Hematopoietic multipotent progenitor cell treated with erythropoietin and hydrocortisone succinate and interleukin-3 and kit ligand, for 15 days (in vitro differentiated cells): ENCODE results near the gene ITGB3.
"Not testable (repeated sequence)": the region's sequence is repeated elsewhere in the genome, so short reads cannot be mapped to it uniquely, and the experiment has no call there.

ENCODE experiments used
- DNase-seq: peaks from one replicate; pipeline ENCODE4 v3.0.0-alpha.2; 2015; ENCODE audit warnings: low spot score

Gene ITGB3

DNA sequence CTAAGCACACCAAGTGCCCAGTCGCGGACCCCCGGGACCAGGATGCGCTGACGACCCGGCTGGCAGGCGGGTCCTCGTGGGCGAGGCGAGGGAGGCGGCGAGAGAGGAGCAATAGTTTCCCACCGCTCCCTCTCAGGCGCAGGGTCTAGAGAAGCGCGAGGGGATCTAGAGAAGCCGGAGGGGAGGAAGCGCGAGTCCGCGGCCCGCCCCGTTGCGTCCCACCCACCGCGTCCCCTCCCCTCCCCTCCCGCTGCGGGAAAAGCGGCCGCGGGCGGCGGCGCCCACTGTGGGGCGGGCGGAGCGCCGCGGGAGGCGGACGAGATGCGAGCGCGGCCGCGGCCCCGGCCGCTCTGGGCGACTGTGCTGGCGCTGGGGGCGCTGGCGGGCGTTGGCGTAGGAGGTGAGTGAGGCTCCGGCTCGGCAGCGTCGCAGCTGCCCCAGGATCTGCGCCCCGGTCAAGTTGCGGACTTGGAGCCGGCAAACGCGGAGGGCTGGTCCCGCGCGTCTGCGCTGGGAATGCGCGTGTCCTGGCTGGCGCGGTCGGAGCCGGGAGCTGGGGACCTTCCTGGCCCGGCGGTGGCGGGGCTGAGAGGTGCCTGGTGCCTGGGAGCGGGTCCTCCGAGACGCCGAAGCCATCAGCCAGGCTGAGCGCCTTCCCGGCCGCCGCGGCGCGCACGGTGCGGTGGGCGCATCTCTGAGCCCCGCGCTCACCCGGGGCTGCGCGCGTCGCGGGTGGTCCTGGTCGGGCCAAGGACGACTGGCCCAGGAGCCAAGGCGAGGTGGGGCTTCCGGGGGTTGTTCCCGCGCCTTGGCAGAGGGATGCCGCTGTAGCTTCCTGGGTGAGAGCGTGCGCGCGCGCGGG, at the start of gene ITGB3:
Gene ITGB3, plus strand, starts transcription at position 287 of the 862 bp plus-strand sequence. Its CDS starts 35 bp downstream, at position 322.
- DNase-seq = peak; percentile 55

DNA sequence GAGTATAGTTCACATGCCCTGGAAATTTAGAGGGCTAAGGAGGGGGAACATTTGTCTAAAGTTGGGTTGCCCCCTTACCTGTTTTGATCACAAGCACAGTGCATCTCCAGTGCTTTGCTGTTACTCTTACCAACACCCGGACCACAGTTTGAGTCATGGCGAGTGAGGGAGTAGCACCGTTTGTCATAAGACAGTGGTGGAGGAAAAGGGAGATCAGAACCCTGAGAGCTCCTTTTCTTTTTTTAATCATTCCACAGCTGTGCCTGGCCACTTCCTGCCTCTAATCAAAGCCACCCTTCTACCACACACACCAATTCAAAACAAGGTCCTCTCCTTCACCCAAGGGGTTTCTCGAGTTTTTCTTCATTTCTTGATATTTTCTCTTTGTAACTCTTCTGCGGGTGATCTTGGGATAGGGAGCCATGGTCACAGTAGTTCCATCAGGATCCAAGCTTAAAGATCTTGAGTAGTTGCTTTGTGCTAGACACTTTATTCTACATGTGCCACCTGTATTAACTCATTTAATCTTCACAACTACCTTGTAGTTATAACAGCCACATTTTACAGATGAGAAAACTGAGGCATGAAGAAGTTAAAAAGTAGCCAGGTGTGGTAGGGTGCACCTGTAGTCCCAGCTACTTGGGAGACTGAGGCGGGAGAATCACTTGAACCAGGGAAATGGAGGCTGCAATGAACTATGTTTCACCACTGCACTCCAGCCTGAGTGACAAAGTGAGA, 49.5 kb upstream of the ITGB3 start:
- no peak for DNase-seq

DNA sequence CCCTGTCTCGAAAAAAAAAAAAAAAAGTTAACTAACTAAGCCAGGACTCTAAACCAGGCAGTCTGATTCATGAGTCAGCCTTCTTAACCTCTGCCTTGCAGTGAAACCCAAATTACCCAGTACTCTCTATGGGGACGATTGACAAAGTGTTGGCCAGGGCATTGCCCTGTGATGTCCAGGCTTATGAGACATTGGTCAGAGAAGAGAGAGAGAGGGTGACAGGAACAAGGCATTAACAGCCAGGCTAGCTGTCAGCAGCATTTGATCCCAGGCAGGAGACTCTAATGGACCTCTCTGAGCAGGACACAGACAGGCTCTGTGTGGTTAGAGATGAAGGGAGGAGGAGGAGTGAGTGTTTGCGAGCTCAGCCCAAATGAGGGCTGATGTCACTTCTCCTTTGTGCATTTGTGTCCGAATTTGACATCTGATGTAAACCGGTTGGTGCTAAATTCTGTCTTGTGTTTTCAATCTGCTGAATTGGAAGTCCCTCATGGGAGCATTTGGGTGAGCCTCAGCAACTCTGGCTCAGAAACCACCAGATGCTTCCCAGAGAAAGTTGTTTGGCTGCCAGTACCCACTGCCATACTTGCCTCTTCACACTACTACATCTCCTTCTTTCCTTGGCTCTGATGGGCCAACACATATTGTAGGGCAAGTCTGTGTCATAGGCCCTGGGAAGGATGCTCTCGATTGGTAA, 48.8 kb upstream of the ITGB3 start:
- no peak for DNase-seq

DNA sequence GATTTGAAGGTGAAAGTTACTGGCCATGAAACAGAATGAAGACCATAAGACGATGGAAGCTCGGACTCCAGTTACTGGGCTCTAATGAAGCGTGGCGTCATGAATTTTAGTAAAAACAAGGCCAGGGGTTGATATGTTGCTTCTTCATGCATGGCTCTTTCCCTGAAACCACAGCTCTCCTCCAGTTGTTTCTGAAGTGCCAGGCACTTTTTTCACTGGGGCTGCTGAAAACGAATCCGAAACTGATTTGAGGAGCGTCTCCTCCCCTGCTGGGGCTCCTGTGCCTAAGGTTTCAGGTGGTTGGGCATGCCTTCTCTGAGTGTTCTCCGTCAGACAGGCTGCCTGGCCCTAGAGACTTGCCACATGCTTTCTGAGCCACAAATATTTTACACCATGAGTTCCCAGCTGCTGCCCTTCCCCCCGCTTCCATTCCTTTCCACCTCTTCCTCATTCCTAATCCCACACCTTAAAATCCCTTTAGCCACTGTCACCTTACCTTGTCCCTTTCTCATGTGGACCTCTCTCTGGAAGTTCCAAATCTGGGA, 48.1 kb upstream of the ITGB3 start:
- DNase-seq = no peak

DNA sequence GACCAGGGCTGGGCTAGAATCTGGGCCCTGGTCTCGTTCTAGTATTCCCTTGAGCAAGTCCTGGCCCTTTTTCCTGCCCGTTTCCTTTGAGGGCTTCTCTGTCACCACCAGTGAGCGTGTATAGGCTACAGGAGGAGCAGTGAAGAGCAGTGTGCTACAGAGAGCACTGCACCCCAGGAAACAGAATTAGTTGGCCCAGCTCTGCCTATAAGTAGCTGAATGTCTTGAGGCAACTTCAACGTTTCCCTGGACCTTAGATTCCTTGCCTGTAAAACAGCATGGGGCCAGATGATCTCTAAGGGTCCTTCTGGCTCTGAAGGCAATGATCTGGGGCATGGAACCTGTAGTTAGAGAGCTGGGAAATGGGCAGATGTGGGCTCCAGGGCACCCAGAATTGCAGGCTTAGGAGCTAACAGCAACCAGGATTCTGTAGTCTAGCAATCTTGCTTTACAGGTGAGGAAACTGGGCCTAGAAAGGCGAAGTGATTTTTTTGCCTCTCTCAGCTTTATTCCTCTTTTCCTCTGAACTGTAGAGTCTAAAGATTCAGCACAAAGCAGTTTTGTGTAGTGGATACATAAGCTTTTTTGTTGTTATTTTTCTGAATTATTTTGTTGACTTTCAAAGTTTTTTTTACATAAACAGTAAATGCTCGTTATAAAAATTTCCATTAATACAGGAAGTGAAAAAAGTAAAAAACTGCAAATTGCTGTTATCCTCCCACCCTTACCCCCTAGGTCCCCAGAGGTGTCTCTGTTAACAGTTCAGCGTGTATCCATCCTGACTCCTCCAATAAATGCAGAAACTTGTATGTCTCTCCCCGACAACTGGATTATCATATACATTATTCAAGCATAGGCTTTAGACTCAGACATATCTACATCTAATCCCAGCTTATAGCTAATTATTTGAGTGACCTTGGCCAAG, 46.2 kb upstream of the ITGB3 start:
- DNase-seq = no peak

DNA sequence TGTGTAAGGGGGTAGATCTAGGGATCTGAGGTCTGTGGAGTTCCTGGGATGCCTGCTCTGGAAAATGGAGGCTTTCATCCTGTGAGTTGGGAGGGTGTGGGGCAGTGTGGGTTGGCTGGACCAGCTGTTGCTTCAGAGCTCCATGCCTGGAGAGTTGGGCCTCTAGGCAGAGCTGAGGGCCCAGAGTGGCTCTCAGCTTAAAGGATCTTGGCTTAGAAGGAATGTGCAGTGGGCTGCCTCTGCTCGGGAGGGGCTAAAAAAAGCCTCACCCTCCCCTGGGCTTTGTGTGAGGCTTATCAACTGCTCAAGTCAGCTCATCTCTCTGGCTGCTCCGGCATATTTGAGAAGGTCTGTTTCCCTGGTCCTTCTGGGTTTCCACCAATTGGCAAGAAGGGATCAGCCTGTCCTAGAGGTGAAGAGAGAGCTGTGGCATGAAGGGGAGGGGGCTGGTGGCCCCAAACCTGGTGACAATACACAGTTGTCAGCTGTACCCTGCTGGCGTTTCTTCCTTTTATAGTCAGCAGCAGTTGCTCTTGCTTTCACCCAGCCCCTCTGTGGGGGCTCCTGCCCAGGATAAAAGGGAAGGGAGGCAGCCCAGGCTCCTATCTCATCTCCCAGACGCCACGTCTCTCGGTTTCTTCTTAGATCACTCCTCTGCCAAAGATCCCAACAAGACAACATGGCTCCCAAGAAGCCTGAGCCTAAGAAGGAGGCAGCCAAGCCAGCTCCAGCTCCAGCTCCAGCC, 44.7 kb upstream of the ITGB3 start, which contains the start of gene MYL4:
Gene MYL4, plus strand, starts transcription at position 605 of the 745 bp plus-strand sequence. Its CDS starts 75 bp downstream, at position 680.
- peak; percentile 64 for DNase-seq

DNA sequence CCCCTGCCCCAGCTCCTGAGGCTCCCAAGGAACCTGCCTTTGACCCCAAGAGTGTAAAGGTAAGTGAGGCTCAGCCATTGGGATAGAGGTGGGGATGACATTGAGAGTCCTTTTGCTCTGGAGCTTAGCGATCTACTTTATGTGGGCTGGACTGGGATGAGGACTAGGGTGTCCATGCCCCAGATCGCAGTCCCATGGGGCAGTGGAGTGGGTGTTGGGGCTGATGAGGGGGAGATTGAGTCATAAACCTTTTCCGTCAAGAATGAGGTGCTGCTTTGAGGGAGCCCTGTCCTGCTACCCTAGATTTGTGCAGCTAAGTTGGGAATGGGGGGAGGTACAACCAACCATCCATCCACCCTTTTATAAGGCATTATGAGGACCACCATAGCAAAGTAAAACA, 44.1 kb upstream of the ITGB3 start:
- no peak for DNase-seq

DNA sequence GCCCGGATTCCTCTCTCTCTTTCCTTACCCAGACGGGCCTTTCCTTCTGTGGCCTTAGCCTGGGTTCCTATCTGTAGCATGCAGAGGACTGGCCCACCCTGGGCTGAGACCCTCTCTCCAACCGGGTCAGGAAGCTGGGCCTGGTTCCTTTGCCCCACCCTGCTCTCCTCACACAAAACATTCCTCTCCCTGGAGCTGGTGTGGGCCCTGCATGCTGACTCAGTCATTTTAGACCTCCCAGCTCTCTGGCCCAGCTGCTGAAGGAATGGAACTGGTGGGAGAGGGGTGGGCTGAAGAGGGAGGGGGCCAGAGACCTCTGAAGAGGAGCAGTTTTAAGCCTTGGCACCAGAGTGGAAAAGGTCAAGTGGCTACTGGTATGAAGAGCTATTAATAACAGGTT, 43.5 kb upstream of the ITGB3 start:
- DNase-seq = peak; percentile 50

DNA sequence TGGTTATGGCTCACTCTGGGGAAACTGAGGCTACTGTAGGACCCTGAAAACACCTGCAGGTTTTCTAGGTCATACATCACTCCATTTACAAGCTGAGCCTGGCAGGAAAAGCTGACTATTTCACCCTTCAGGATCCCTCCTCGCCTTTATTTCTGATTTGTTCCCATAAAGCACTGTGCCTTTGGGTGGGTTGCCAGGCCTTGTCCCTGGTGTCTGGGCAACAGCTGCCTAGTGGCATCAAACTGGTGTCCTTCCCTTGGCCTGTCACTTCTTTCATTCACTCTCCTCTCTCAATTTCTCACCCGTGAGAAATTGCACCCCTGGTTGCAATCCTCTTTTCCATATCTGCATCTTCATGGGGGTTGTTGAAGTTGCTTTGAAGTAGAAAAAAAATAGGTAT, 42.8 kb upstream of the ITGB3 start:
- no peak for DNase-seq

DNA sequence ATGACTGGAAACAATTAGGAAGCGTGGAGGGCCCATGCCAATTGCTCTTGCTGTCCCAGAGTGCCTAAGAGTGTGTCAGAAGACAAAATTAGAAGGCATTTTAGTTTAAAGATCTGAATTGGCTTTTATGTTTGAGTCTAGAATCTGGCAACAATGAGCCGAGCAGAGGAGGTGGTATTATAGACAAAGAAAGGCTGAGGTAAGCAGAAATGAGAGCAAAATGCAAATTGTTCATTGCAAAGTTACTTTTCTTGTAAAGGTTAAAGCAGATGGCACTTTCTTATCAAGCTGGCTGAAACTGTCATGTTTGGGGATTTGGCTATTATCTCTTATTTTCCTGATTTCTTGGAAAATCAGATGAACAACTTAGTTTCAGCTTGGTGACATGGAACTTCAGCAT, 41.2 kb upstream of the ITGB3 start:
- no peak for DNase-seq

DNA sequence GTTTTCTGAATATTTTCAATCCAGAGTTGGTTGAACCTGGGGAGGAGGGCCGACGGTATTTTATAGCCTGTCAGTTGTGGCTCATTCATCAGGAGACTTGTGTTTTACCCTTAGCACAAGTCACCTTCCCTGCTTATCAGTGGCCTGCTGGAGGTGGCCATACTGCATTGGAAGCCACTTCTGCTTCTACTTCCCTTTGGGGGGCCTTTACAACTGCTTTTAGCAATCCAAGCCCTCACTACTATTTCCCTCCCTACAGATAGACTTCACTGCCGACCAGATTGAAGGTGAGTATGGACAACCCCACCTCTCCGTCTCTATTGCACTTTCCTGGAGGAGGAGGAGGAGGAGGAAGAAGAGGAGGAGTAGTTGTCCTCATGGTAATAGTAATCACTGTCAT, 40.1 kb upstream of the ITGB3 start:
- no peak for DNase-seq

DNA sequence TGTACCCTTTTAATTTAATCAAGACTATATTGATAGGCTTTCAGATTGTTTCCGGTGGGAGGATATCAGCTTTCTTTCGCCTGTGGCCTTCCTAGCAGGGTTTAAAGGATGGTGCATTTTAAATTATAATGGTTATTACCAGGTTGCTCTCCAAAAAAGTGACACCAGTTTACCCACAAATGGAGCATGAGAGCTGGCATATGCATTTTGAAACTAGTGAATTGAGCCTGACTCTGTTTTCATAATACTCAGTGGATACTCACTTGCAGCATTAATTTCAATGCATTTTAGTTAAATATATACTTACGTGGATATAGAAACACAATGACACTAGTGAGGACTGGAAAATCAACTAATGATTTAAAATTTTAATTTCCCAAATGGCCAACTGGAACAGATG, 38.7 kb upstream of the ITGB3 start:
- no peak for DNase-seq

DNA sequence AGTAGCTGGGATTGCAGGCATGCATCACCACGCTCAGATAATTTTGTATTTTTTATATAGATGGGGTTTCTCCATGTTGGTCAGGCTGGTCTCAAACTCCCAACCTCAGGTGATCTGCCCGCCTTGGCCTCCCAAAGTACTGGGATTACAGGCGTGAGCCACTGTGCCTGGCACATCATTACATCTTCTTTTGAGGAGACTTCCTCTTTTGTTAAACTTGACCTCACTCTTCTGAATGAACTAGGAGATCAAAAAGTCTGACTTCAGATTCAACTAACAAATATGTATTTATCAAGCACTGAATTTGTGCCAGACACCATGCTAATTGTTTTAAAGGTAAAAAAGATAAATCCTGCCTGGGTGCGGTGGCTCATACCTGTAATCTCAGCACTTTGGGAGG, 36.8 kb upstream of the ITGB3 start:
- not testable (repeated sequence) for DNase-seq

DNA sequence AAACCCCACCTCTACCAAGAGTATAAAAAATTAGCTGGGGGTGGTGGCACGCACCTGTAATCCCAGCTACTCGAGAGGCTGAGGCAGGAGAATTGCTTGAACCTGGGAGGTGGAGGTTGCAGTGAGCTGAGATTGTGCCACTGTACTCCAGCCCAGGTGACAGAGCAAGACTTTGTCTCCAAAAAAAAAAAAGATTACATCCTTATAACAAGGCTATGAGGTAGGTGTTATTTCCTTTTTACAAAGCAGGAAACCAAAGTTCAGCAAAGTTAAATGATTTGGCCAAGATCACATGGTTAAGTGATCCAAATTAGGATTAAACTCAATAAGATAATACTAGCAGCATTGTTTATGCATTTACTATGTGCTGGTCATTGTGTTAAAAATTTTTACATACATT, 36.3 kb upstream of the ITGB3 start:
- not testable (repeated sequence) for DNase-seq

DNA sequence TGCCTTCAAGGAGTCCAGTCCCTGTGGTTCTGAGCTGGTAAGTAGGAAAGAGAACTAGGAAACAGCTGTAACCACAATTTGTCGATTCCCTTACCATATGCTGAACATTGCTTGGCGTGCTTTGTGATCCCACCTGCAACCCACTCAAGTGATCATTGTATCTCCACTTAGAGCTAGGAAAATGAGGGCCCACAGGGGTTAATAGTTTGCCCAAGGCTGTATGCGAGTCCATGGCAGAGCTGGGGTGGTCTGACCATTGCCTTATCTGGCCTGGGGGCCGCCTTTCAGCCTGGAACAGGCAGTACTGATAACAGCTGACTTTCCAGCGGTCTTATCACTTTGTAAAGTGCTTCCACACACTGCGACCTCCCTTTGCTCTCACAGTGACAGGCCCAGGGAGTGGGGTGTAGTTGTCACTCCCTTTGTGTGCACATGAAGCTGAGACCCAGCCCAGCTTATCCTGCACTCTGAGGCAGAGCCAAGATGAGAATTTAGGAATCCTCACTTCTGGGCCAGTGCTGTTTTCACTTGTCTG, 34.7 kb upstream of the ITGB3 start:
- DNase-seq = peak; percentile 68

DNA sequence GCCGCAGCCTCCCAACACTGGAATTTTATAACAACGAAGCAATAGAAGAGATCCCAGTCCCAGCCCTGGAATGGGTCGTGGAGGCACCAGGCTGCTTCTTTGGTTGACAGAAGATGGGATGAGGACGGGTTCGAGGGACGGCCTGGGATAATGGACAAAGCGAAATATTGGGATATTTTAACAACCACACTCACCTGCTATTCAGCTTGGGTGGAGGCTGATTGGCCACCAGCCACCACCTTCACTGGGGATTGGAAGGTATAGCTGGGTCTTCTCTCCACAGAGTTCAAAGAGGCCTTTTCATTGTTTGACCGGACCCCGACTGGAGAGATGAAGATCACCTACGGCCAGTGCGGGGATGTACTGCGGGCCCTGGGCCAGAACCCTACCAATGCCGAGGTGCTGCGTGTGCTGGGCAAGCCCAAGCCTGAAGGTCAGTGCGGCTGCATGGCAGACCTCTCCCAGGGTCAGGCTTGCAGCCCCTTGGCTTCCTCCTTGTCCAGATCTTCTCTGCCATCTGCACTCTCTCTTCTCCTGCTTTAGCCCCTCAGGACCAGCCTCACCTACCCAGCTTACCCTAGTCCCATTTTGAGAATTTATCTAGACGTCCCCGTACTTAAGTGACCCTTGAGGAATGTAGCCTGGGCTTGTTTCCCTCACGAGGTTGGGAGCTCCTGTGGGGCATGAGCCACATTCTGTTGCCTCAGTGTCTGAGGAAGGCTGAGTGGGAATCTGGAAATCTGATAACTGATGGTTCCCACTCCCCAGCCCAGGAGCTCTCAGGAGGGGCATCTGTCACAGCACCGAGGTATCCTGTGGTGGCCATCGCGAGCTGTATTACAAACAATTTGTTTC, 33.8 kb upstream of the ITGB3 start:
- DNase-seq = no peak

DNA sequence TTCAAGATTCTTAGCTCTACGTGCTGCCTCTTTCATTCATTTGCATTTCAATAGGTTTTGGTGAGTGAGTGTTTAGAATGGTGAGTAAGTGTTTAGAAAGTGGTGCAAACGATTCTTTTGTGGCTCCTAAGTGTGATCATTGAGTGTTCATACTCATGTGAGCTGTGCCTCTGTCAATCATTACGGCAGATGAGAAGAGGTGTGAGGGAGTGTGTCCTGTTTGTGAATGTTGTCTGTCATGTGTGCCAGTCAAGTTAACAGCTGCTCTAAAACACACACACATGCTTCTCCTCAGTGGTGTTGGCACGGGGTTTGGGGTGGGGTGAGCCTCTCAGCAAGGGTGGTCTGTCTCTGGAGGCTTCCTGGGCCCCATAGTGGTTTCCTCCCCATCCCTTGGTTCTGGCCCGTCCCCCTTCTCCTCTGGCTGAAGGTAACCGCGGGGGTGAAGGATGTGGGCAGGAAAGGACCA, 33.1 kb upstream of the ITGB3 start:
- DNase-seq = no peak

DNA sequence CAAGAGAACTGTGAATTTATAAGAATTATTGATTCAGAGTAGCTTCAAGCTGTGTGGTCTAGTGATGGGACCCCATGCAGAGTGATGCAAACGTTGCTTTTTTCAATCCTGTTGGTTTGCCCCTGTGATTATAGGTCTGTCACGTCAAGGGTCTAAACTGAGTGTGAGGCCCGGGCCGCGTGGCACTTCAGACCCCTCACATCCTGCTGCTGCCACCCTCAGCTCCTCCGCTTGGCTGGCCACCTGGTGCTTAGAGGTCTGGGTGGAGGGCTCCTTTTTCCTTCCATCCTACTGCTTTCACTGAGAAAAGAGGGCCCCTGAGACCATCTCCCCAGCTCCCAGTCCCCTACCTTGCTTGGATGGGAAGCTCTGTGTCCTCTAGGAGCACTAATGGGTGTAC, 32.5 kb upstream of the ITGB3 start:
- no peak for DNase-seq

DNA sequence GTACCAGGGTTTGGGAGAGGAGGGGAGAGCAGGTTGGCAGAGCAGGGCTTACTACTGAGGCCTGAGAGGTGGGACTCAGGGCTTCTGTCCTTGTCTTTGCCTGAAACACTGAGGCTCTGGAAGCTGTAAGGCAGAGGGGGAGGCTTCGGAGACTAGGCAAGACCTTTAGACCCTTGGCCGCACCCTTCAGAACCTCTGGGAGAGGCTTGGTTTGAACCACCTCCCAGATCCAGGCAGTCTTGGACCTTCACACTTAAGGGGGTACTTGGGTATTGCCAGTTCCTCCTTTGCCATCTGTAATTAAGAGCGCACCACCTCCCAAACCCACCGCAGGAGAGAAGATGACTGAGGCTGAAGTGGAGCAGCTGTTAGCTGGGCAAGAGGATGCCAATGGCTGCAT, 31.6 kb upstream of the ITGB3 start:
- DNase-seq = no peak
